OCI-LY1 (cell line): ENCODE measurements around the gene HSF2BP.

Source experiments
- H2AFZ ChIP-seq: fragments of 200-600 bp; sonication (generic), shearing (Covaris generic); 2 replicates; pipeline ENCODE4 v1.6.0; 2014; ENCODE audit warnings: antibody characterized with exemption, mild to moderate bottlenecking, low read length
- H3F3A ChIP-seq: fragments of 200-600 bp; sonication (generic), shearing (Covaris generic); 2 replicates; pipeline ENCODE4 v1.6.0; 2014; ENCODE audit warnings: mild to moderate bottlenecking, antibody characterized with exemption, low read length, moderate library complexity; ENCODE audit not compliant: insufficient read depth
- H3K27ac ChIP-seq: fragments of 200-600 bp; sonication (generic); 2 replicates; pipeline ENCODE4 v1.5.1; 2014; ENCODE audit warnings: low read length, mixed run types, mild to moderate bottlenecking, low read depth; ENCODE audit not compliant: poor library complexity, severe bottlenecking
- H3K27me3 ChIP-seq: fragments of 200-600 bp; sonication (generic); 2 replicates; pipeline ENCODE4 v1.6.0; 2014; ENCODE audit warnings: antibody characterized with exemption, mild to moderate bottlenecking, low read length, moderate library complexity; ENCODE audit not compliant: insufficient read depth
- H3K36me3 ChIP-seq: fragments of 200-600 bp; sonication (generic); 2 replicates; pipeline ENCODE4 v1.6.1; 2014; ENCODE audit warnings: mild to moderate bottlenecking, antibody characterized with exemption, low read length, moderate library complexity, mixed read lengths; ENCODE audit not compliant: insufficient read depth
- H3K4me1 ChIP-seq: fragments of 200-600 bp; sonication (generic); 2 replicates; pipeline ENCODE4 v1.5.1; 2014; ENCODE audit warnings: mild to moderate bottlenecking, low read length, moderate library complexity; ENCODE audit not compliant: insufficient read depth, severe bottlenecking
- H3K4me2 ChIP-seq: fragments of 200-600 bp; sonication (generic), shearing (Covaris generic); 2 replicates; pipeline ENCODE4 v1.6.1; 2014; ENCODE audit warnings: low read length
- H3K4me3 ChIP-seq: fragments of 200-600 bp; sonication (generic); 2 replicates; pipeline ENCODE4 v1.5.1; 2014; ENCODE audit warnings: low read length, low read depth, mild to moderate bottlenecking, mixed read lengths; ENCODE audit not compliant: poor library complexity, severe bottlenecking
- H3K79me2 ChIP-seq: fragments of 200-600 bp; shearing (Covaris generic); 2 replicates; pipeline ENCODE4 v1.6.1; 2016; ENCODE audit warnings: mixed run types, low read length, mixed read lengths; ENCODE audit not compliant: insufficient read depth
- H3K9ac ChIP-seq: fragments of 200-600 bp; sonication (generic), shearing (Covaris generic); 2 replicates; pipeline ENCODE4 v1.6.1; 2014; ENCODE audit warnings: mild to moderate bottlenecking, low read length, mixed read lengths
- H3K9me2 ChIP-seq: fragments of 200-600 bp; sonication (generic), shearing (Covaris generic); 2 replicates; pipeline ENCODE4 v1.6.1; 2014; ENCODE audit warnings: low read depth, mild to moderate bottlenecking, low read length, mixed read lengths
- H3K9me3 ChIP-seq: fragments of 200-600 bp; shearing (Covaris generic); 2 replicates; pipeline ENCODE4 v1.6.1; 2014; ENCODE audit warnings: low read length, mixed read lengths
- H4K20me1 ChIP-seq: fragments of 200-600 bp; sonication (generic), shearing (Covaris generic); 2 replicates; pipeline ENCODE4 v1.6.0; 2016; ENCODE audit warnings: mild to moderate bottlenecking, low read length; ENCODE audit not compliant: insufficient read depth
- EZH2 ChIP-seq: fragments of 200-600 bp; sonication (generic), shearing (Covaris generic); IDR thresholded peaks from 2 replicates; pipeline ENCODE4 v1.8.0; 2017; ENCODE audit warnings: borderline replicate concordance, mixed run types, mild to moderate bottlenecking, antibody characterized with exemption, low read length, moderate library complexity, mixed read lengths
- TF ChIP-seq, protein P1 (sequence below): fragments of 200-600 bp; sonication (generic), shearing (Covaris generic); IDR thresholded peaks from 2 replicates; pipeline ENCODE4 v1.5.1; 2017; ENCODE audit warnings: mild to moderate bottlenecking, antibody characterized with exemption, low read length, moderate library complexity, mixed read lengths

HSF2BP gene

DNA sequence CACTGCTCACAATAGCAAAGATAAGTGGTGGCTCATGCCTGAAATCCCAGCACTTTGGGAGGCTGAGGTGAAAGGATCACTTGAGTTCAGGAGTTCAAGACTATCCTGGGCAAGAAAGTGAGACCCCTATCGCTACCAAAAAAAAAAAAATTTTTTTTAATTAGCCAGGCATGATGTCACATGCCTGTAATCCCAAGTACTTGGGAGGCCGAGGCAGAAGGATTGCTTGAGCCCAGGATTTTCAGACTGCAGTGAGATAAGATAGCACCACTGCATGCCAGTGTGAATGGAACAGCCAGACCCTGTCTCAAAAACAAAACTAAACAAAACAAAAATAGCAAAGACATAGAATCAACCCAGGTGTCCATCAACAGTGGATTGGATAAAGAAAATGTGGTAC lies 50.6 kb downstream of the HSF2BP start:
- H3F3A ChIP-seq, result no peaks in the 10 kb centered on the region
- TF ChIP-seq, protein P1, sequence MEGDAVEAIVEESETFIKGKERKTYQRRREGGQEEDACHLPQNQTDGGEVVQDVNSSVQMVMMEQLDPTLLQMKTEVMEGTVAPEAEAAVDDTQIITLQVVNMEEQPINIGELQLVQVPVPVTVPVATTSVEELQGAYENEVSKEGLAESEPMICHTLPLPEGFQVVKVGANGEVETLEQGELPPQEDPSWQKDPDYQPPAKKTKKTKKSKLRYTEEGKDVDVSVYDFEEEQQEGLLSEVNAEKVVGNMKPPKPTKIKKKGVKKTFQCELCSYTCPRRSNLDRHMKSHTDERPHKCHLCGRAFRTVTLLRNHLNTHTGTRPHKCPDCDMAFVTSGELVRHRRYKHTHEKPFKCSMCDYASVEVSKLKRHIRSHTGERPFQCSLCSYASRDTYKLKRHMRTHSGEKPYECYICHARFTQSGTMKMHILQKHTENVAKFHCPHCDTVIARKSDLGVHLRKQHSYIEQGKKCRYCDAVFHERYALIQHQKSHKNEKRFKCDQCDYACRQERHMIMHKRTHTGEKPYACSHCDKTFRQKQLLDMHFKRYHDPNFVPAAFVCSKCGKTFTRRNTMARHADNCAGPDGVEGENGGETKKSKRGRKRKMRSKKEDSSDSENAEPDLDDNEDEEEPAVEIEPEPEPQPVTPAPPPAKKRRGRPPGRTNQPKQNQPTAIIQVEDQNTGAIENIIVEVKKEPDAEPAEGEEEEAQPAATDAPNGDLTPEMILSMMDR, result no peak
- no peak for TF ChIP-seq EZH2
- H3K9me3 ChIP-seq, result no peaks in the 10 kb centered on the region
- no peaks in the 10 kb centered on the region for H4K20me1 ChIP-seq
- no peaks in the 10 kb centered on the region for H3K36me3 ChIP-seq
- no peak overlapping the region for H3K9ac ChIP-seq
- no peaks in the 10 kb centered on the region for H3K9me2 ChIP-seq
- no peak overlapping the region for H3K4me2 ChIP-seq
- no peak overlapping the region for H3K27ac ChIP-seq
- no peaks in the 10 kb centered on the region for H3K79me2 ChIP-seq
- H3K27me3 ChIP-seq, result peaks cover 7% of the 10 kb centered on the region; the same call in 1 of the 2 replicates
- H3K4me1 ChIP-seq, result peaks cover 4% of the 10 kb centered on the region
- no peak overlapping the region for H3K4me3 ChIP-seq
- H2AFZ ChIP-seq, result no peak overlapping the region

DNA sequence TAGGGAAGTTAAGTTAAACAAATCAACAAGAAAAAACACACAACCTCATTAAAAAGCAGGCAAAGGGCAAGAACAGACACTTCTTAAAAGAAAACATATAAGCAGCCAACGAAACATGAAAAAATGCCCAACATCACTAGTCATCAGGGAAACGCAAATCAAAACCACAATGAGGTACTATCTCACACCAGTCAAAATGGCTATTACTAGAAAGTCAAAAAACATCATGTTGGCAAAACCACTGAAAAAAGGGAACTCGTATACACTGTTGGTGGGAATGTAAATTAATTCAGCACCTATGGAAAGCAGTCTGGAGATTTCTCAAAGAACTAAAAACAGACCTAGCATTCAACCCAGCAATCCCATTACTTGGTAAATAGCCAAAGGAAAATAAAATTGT lies 51.1 kb downstream of the HSF2BP start:
- TF ChIP-seq, protein P1, result no peak
- TF ChIP-seq EZH2, result no peak
- Histone ChIP-seq H3K9me2 (no peaks in the 10 kb centered on the region), H2AFZ (no peak overlapping the region), H3K27me3 (peaks cover 7% of the 10 kb centered on the region; the same call in 1 of the 2 replicates), H3K79me2 (no peaks in the 10 kb centered on the region), H4K20me1 (no peaks in the 10 kb centered on the region), H3K9ac (no peak overlapping the region), H3K4me2 (no peak overlapping the region), H3F3A (no peaks in the 10 kb centered on the region), H3K36me3 (no peaks in the 10 kb centered on the region), H3K4me1 (peaks cover 4% of the 10 kb centered on the region), H3K9me3 (no peaks in the 10 kb centered on the region), H3K4me3 (no peak overlapping the region), H3K27ac (no peak overlapping the region)

DNA sequence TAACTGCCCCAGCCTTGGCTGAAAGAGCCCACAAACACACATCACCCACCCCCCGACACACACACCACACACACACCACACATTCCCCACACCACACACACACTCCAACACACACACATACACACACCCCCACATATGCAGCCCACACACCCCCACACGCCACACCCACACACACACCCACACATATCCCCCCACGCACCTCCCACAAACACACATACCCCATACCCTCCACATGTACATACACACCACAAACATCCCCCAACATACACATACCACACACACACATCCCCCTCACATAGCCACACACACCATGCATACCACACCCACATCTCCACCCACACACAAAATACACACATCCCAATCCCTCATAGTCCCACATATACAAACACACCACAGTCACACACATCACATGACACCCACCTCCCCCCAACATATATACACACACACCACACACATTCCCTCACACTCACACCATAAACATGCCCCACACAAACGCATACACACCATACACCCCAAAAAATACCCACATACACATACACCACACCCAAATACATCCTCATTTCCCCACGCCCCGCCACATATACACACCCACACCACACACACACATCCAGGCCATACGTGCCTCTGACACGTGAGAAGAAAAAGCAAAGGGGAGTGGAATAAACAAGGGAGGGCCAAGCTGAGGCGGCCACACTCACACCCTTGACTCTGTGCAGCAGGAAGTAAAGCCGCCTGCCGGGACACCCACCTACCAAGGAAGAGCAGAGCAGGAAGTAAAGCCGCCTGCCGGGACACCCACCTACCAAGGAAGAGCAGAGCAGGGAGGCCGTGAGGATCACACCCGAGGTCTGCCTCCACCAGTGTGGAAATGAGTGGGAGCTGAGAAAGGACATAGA lies 53.7 kb downstream of the HSF2BP start:
- Histone ChIP-seq H3K4me1 (no peaks in the 10 kb centered on the region), H3K79me2 (no peaks in the 10 kb centered on the region), H3K4me2 (no peak overlapping the region), H3K4me3 (no peak overlapping the region), H3K27ac (no peak overlapping the region), H3K27me3 (peaks cover 7% of the 10 kb centered on the region; the same call in 1 of the 2 replicates), H2AFZ (no peak overlapping the region), H4K20me1 (no peaks in the 10 kb centered on the region), H3K9me3 (no peaks in the 10 kb centered on the region), H3K9me2 (no peaks in the 10 kb centered on the region), H3F3A (no peaks in the 10 kb centered on the region), H3K36me3 (no peaks in the 10 kb centered on the region), H3K9ac (no peak overlapping the region)
- TF ChIP-seq, protein P1, result no peak
- TF ChIP-seq EZH2, result no peak
